GM19351 (cell line): ENCODE data around the gene WDR72.

Source experiments
- ATAC-seq: cut with Tn5 transposase; IDR thresholded peaks from one replicate; pipeline ENCODE4 v1.9.1; 2021; ENCODE audit warnings: mild to moderate bottlenecking, moderate library complexity; ENCODE audit not compliant: unreplicated experiment

WDR72 gene

GRCh38 chr15:53472210-53472609, 287.3 kb downstream of the WDR72 start:
- ATAC-seq: no peak

GRCh38 chr15:53470743-53471142, 288.7 kb downstream of the WDR72 start:
- ATAC-seq: no peak

DNA sequence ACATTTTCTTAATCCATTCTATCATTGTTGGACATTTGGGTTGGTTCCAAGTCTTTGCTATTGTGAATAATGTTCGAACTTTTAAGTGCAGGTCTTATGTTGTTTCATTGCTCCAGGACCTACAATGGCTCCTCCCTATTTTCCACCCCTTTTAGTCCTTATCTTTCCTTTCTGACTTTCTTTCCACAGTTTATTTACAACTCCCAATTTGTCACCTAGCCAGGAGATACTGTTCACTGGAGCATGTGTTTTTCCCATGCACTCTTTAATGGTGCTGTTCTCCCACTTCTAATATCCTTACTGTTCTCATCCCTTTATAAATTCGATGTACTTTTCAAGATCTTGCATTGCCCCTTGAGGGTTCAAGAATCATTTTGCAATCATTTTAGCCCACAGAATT, 290.0 kb downstream of the WDR72 start:
- no peak for ATAC-seq
